Measurements from ENCODE around the gene ZNF699.
A peak's percentile ranks its signal among the peaks of the same experiment; 100 is the strongest.

- TF ChIP-seq CTCF (conservative IDR thresholded peaks at IDR 0.05 in 1 of 2, IDR thresholded peaks at IDR 0.05 in 1 of 2; ENCODE audit: extremely low read depth in 1 of 2, insufficient read depth in 1 of 2, low read depth in 1 of 2, low read length in 2 of 2), result peak in 1 of 2 donors; percentile 33
- TF ChIP-seq EZH2 (IDR thresholded peaks at IDR 0.05; ENCODE audit: borderline replicate concordance, low read length), result no peak
Measured at GRCh38 chr19:9323919-9324583, 14.4 kb upstream of the ZNF699 start, which contains the start of gene ZNF559.

All from mammary epithelial cell (primary cell).